B cell (primary cell): ENCODE measurements around the gene EXD3. TPM values are rescaled to one million over a fixed set of nuclear protein-coding genes. Genes with fewer than 3 reads are reported as not detected.

Source experiments
- ATAC-seq: fragments of 200-7000 bp; cut with Tn5 transposase; one replicate; pipeline ENCODE4 v1.10.0; 2021; ENCODE audit warnings: low read depth, mild to moderate bottlenecking, moderate number of reproducible peaks, moderate library complexity
- CTCF ChIA-PET: fragments of 350-600 bp; sonication (Branson Sonifier 250); formaldehyde crosslinking; loops from one replicate; lab custom pipeline; 2021; ENCODE audit warnings: antibody characterized with exemption, inconsistent platforms; lab: Charles Lee
- POLR2A ChIA-PET: fragments of 350-600 bp; sonication (Branson Sonifier 250); formaldehyde crosslinking; loops from one replicate; lab custom pipeline; 2021; ENCODE audit warnings: antibody characterized with exemption; lab: Charles Lee
- DNase-seq: peaks from one replicate; pipeline ENCODE4 v3.0.0; 2013
- H2AFZ ChIP-seq: 2 replicates; pipeline ENCODE4 v1.6.1; 2012; ENCODE audit warnings: mild to moderate bottlenecking, low read depth, low read length; ENCODE audit not compliant: insufficient read depth, poor library complexity, severe bottlenecking
- H3K27ac ChIP-seq, 2 donors: 1 replicate in 1 of 2; 2 replicates in 1 of 2; pipeline ENCODE4 v1.5.1; 2012 to 2013; ENCODE audit warnings: low read length in 2 of 2, mild to moderate bottlenecking in 2 of 2, moderate library complexity in 1 of 2
- H3K27me3 ChIP-seq, 4 experiments: fragments of 200-600 bp in 1 of 4; sonication (generic) in 1 of 4; replicated peaks in 1 of 4; 1 replicate in 2 of 4; 2 replicates in 2 of 4; pipeline versions ENCODE4 v1.6.1 to v1.7.0; 2013 to 2016; ENCODE audit warnings: low read length in 3 of 4, mild to moderate bottlenecking in 2 of 4, mixed read lengths in 1 of 4, moderate library complexity in 1 of 4; ENCODE audit not compliant: insufficient read depth in 4 of 4, control insufficient read depth in 3 of 4; ENCODE audit errors: control extremely low read depth in 1 of 4
- H3K36me3 ChIP-seq, 2 experiments: replicated peaks in 1 of 2; 1 replicate in 1 of 2; 2 replicates in 1 of 2; pipeline versions ENCODE4 v1.6.1 to v1.7.1; 2013; ENCODE audit warnings: low read length in 1 of 2; ENCODE audit not compliant: insufficient read depth in 2 of 2, control insufficient read depth in 1 of 2; ENCODE audit errors: control extremely low read depth in 1 of 2, extremely low read depth in 1 of 2
- H3K4me1 ChIP-seq, 2 donors: fragments of 200-600 bp in 1 of 2; sonication (generic) in 1 of 2; 1 replicate in 1 of 2; 2 replicates in 1 of 2; pipeline versions ENCODE4 v1.5.1 to v1.6.1; 2013 to 2017; ENCODE audit warnings: low read length in 2 of 2; ENCODE audit not compliant: control insufficient read depth in 2 of 2, insufficient read depth in 2 of 2
- H3K4me2 ChIP-seq: replicated peaks from 2 replicates; pipeline ENCODE3; 2012; ENCODE audit warnings: mild to moderate bottlenecking, low read depth, low read length; ENCODE audit not compliant: poor library complexity, severe bottlenecking
- H3K4me3 ChIP-seq, 5 experiments: fragments of 200-600 bp in 1 of 5; sonication (generic) in 1 of 5; 1 replicate in 3 of 5; 2 replicates in 2 of 5; pipeline versions ENCODE4 v1.5.1 to v1.7.0; 2011 to 2016; ENCODE audit warnings: low read length in 4 of 5, mild to moderate bottlenecking in 4 of 5, low read depth in 2 of 5, control low read depth in 1 of 5, moderate library complexity in 1 of 5; ENCODE audit not compliant: insufficient read depth in 1 of 5; ENCODE audit errors: control extremely low read depth in 1 of 5, extremely low read depth in 1 of 5
- H3K79me2 ChIP-seq: fragments of 200-600 bp; sonication (generic); one replicate; pipeline ENCODE4 v1.6.0; 2016; ENCODE audit warnings: low read length; ENCODE audit not compliant: control insufficient read depth, insufficient read depth
- H3K9ac ChIP-seq: fragments of 200-600 bp; sonication (generic); 2 replicates; pipeline ENCODE4 v1.6.1; 2017; ENCODE audit warnings: mild to moderate bottlenecking, low read length, moderate library complexity
- H3K9me3 ChIP-seq, 3 donors: one replicate each; pipeline versions ENCODE4 v1.6.1 to v1.7.1; 2013; ENCODE audit warnings: low read length in 2 of 3; ENCODE audit not compliant: control insufficient read depth in 2 of 3, insufficient read depth in 1 of 3; ENCODE audit errors: control extremely low read depth in 1 of 3
- H4K20me1 ChIP-seq: 2 replicates; pipeline ENCODE4 v1.6.0; 2012; ENCODE audit warnings: mild to moderate bottlenecking, low read length; ENCODE audit not compliant: insufficient read depth, control insufficient read depth, poor library complexity, severe bottlenecking
- H3K27ac Mint-ChIP-seq: one replicate; pipeline ENCODE4 v1.8.0; 2021; ENCODE audit warnings: mixed read lengths
- H3K27me3 Mint-ChIP-seq: one replicate; pipeline ENCODE4 v1.8.0; 2021; ENCODE audit warnings: mixed read lengths
- H3K4me1 Mint-ChIP-seq: one replicate; pipeline ENCODE4 v1.8.0; 2021; ENCODE audit warnings: mixed read lengths
- H3K4me3 Mint-ChIP-seq: one replicate; pipeline ENCODE4 v1.8.0; 2021; ENCODE audit warnings: mixed read lengths
- H3K9me3 Mint-ChIP-seq: one replicate; pipeline ENCODE4 v1.8.0; 2022; ENCODE audit warnings: mixed read lengths; ENCODE audit not compliant: insufficient read depth
- CTCF ChIP-seq: fragments of 200-600 bp; IDR thresholded peaks from one replicate; pipeline ENCODE4 v1.8.0; 2022; ENCODE audit warnings: antibody characterized with exemption, mild to moderate bottlenecking
- EZH2 ChIP-seq: IDR thresholded peaks from 2 replicates; pipeline ENCODE4 v1.6.1; 2012; ENCODE audit warnings: borderline replicate concordance, low read depth, mild to moderate bottlenecking, moderate library complexity, low read length; ENCODE audit not compliant: insufficient read depth, poor library complexity, severe bottlenecking
- WGBS: methylation state at CpG from one replicate; pipeline ENCODE4 v1.1.5; 2013; ENCODE audit warnings: missing lambda C conversion rate; ENCODE audit not compliant: insufficient coverage; 5-methylcytosine and 5-hydroxymethylcytosine counted together
- intact Hi-C: fragments of 100-400 bp; cut with micrococcal nuclease; formaldehyde crosslinking; loops from one replicate; pipeline ENCODE4 v1.10.0; 2022
- polyA plus RNA-seq: library from polyadenylated mRNA; depleted of rRNA; stranded (reverse); fragments of >200 nt; gene quantifications from 2 replicates; pipeline ENCODE4 v1.2.3, GENCODE V29; 2012
- total RNA-seq, 2 donors: library from RNA; stranded (reverse); fragments of 120-200 nt in 1 of 2; gene quantifications; 1 replicate in 1 of 2; 2 replicates in 1 of 2; pipeline versions ENCODE4 v1.2.3 to v1.2.4, GENCODE V29; 2013 to 2022

Gene EXD3
- total and polyA plus RNA-seq, 2 donors (not counting 1 experiment from before 2014, with no cell fraction given): 22.5 to 23.7 TPM

GRCh38 chr9:137350696-137351584 is 72.0 kb downstream of the EXD3 start:
- H3K27me3 Mint-ChIP-seq: no peaks in the 10 kb centered on the region
- DNase-seq (no peak), ATAC-seq (no peak)
- no peaks in the 10 kb centered on the region for H3K9me3 Mint-ChIP-seq
- H3K27me3 ChIP-seq: no peaks in the 10 kb centered on the region
- POLR2A ChIA-PET: no interaction called here
- WGBS: 94% methylated on average over 30 of the region's 30 CpGs
- H3K4me2 ChIP-seq: no peak overlapping the region
- no peak overlapping the region for H3K4me3 ChIP-seq
- H3K9me3 ChIP-seq: peaks cover 0 to 36% (median 0%) of the 10 kb centered on the region in 3 donors
- H3K9ac ChIP-seq: no peak overlapping the region
- H3K36me3 ChIP-seq: no peaks in the 10 kb centered on the region
- H3K27ac ChIP-seq: no peak overlapping the region
- H4K20me1 ChIP-seq: no peaks in the 10 kb centered on the region
- TF ChIP-seq CTCF (no peak), EZH2 (no peak)
- intact Hi-C loops: no loop called here
- no peaks in the 10 kb centered on the region for H3K4me1 Mint-ChIP-seq
- H3K27ac Mint-ChIP-seq: no peak overlapping the region
- no peak overlapping the region for H3K4me3 Mint-ChIP-seq
- H3K79me2 ChIP-seq: no peaks in the 10 kb centered on the region
- H2AFZ ChIP-seq: no peak overlapping the region
- H3K4me1 ChIP-seq: no peaks in the 10 kb centered on the region
- CTCF ChIA-PET: no interaction called here

GRCh38 chr9:137349471-137350033 is 73.4 kb downstream of the EXD3 start:
- no peak overlapping the region for H2AFZ ChIP-seq
- H3K27me3 ChIP-seq: no peaks in the 10 kb centered on the region
- no peak for DNase-seq
- POLR2A ChIA-PET: no interaction called here
- H3K36me3 ChIP-seq: no peaks in the 10 kb centered on the region
- H4K20me1 ChIP-seq: no peaks in the 10 kb centered on the region
- Mint-ChIP-seq H3K27ac (no peak overlapping the region), H3K4me3 (no peak overlapping the region), H3K9me3 (no peaks in the 10 kb centered on the region), H3K27me3 (no peaks in the 10 kb centered on the region), H3K4me1 (no peaks in the 10 kb centered on the region)
- H3K4me2 ChIP-seq: no peak overlapping the region
- H3K9me3 ChIP-seq: peaks cover 0 to 22% (median 0%) of the 10 kb centered on the region in 3 donors
- WGBS: 97% methylated on average over 25 of the region's 27 CpGs
- no peak overlapping the region for H3K27ac ChIP-seq
- H3K4me3 ChIP-seq: no peak overlapping the region
- no peaks in the 10 kb centered on the region for H3K79me2 ChIP-seq
- CTCF ChIA-PET: no interaction called here
- ATAC-seq: no peak
- H3K4me1 ChIP-seq: no peaks in the 10 kb centered on the region
- TF ChIP-seq CTCF (no peak), EZH2 (no peak)
- no peak overlapping the region for H3K9ac ChIP-seq
- intact Hi-C loops: no loop called here
